GM12873 (cell line): ENCODE measurements around the gene DGKI.

ENCODE experiments used
- CTCF ChIP-seq: IDR thresholded peaks from 2 replicates; pipeline ENCODE4 v1.5.1; 2012; ENCODE audit warnings: low read depth, mild to moderate bottlenecking, moderate library complexity, low read length, control low read depth; ENCODE audit not compliant: insufficient read depth; ENCODE audit errors: missing control alignments

The DGKI gene

GRCh38 chr7:137757146-137757925 is 89.4 kb downstream of the DGKI start:
- TF ChIP-seq CTCF = no peak

DNA sequence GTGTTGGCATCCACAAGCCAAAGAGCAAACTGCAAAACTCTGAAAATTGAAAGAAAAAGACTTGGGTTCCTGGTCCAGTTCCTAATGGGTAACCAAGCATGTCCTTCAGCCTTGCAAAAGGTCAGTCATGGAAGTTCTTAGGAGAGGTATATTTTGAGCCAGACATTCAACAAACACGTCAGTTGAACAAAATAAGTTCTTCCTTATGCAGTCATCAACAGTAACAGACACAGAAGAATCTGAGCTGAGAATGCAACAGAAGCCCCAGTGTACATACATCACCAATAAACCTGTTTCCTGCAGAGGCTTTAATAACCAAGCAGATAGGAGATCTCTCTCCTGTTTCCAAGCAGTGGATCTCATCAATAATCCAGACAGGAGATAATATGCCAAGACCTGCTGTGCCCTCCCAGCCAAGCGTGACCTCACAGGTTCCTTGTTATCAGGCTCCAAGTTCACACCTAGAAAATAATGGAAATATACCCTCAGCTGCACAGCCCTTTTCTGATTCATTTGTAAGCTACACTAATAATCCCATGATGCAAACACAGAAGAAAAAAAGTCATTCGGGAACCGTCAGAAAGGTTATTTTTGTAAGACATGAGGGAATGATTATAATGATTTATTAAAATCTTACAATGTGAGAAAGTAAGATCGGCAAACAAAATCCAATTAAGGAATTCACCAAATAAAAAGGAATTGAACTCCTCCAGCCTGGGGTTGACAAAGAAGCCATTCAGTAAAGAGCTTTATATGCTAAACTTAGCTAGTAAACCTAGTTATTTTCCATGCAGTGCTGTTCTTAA is 90.7 kb downstream of the DGKI start:
- TF ChIP-seq CTCF = no peak

DNA sequence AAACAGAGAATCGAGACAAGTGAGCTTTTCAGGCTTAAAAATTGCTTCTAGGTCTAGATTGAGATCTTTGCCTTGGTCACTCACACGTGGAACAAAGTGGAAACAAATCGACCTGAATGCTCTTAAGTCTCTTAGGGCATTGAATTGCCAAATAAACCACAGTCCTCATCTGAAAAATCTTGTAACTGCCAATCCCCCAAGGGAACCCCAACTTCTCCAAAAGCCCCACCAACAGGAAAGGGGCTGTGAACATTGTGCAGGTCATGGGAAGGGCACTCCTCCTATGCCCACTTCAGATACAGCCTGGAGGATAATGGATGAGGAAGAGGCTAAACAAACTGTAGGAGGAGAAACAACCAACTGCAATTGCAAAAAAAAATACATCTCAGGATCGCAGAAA is 91.3 kb downstream of the DGKI start:
- TF ChIP-seq CTCF = no peak

- TF ChIP-seq CTCF = no peak
These were observed 92.6 kb downstream of the DGKI start for GRCh38 chr7:137753948-137754851.

GRCh38 chr7:137753575-137753947 is 93.2 kb downstream of the DGKI start:
- TF ChIP-seq CTCF = no peak

GRCh38 chr7:137753067-137753466 is 93.7 kb downstream of the DGKI start:
- TF ChIP-seq CTCF = no peak

DNA sequence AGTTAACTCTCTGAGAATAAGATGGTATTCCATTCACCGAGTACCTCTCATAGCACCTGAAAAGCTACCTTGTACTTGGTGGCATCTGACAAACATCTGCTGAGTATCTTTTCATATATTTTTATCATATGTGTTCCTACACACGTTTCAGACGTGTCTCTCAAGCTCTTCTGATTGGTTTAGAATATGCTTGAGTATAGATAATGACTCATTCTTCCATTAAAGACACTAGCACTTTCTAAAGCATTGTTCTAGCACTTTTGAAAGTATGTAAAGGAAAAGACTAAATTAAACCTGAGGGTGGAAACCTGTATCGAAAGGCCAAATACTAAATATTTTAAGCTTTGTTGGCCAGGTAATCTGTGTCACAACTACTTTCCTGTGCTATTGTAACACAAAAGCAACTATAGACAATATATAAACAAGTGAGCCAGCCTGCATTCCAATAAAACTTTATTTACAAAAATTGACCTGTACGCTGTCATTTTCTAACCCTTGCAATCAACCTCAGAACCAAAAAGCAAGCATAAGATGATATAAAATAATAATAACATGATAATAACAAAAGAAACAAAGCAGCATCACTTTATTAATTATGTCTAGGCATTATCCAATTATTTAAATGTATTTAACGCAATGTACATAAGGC is 95.3 kb downstream of the DGKI start:
- TF ChIP-seq CTCF = no peak
